Endometrial microvascular endothelial cells (primary cell): ENCODE results near the gene ANKS6. TPM values are rescaled to one million over a fixed set of nuclear protein-coding genes. Genes with fewer than 3 reads are reported as not detected.

Experiments
- in situ Hi-C: cut with HindIII; loops from 2 replicates; pipeline ENCODE4 v1.10.0; 2017; ENCODE audit warnings: low sequenced_read_pairs, low pct_unique_long_range_greater_than_20kb; ENCODE audit errors: inconsistent ontology term
- total RNA-seq: library from RNA; depleted of rRNA; stranded (reverse); fragments of >200 nt; gene quantifications from one replicate; pipeline ENCODE4 v1.2.3, GENCODE V29; 2015; ENCODE audit errors: inconsistent ontology term

Gene ANKS6
- total RNA-seq, 1 donor from 2014 or later: 18.1 TPM

DNA sequence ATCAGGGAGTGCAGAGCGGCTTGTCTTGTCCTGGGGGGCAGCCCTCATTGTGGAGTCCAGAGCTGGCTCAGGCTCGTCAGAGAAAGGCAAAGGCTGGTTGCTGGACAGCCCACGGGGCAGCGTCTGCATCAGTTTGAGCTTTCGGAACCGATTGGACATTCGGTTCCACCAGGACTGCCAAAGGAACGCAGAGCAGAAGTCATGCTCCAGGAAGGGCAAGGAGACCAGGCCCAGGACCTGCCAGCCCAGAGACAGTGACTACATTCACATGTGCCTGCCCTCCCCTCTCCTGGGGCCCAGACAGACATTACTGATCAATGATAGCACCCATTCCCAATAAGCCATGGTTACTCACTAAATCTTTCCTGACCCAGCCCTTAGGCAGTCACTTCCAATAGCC, 18.1 kb downstream of the ANKS6 start:
- in situ Hi-C loops: no loop called here

- in situ Hi-C loops: no loop called here
Observed at GRCh38 chr9:98777618-98778017, 18.7 kb downstream of the ANKS6 start.

DNA sequence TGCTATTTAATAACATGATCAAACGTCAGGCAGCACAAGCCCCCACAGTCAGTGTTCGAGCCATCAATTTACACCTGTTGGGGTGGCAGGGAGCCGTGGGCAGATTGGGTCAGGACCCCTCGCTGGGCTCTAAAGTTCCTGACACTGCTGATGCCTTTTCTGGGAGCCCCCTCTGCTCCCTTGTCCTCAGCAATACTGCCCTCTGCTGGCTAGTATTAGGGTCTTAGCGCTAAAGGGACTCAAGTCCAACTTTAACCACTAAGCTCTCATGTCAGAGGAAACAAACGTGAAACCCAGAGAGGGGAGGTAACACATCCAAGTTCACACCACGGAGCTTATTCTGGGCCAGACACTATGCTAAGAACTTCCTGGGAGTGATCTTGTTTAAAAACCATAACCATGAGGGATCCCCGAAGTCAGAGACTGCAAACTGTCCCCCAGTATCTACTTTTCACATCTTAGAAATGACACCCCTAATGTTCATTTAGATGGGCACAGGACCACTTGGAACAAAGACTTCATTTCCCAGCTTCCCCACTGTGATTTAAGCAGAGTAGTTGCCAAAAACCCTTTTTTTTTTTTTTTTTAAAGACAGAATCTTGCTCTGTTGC, 20.4 kb downstream of the ANKS6 start:
- in situ Hi-C loops: no loop called here

DNA sequence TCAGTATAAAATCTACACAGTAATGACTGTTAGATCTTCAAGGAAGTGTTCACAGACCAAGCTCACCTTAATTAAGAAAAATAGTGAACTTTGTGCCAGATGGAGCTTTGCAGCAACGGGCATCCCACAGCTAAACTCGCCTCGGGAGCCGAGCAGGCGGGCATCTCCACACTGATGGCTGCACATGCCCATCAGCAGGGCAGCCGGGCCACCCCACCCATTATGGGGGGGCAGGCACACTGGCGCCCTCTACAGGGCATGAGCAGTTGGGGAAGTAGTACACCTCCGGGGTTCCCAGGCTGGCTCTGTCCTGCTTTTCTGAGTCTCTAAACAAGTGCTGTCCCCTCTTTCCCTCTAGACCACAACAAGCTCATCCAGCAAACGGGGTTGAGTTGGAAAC, 21.6 kb downstream of the ANKS6 start:
- in situ Hi-C loops: no loop called here

GRCh38 chr9:98773721-98774120, 22.6 kb downstream of the ANKS6 start:
- in situ Hi-C loops: no loop called here

- in situ Hi-C loops: no loop called here
Observed at GRCh38 chr9:98772364-98773155, 23.8 kb downstream of the ANKS6 start.

DNA sequence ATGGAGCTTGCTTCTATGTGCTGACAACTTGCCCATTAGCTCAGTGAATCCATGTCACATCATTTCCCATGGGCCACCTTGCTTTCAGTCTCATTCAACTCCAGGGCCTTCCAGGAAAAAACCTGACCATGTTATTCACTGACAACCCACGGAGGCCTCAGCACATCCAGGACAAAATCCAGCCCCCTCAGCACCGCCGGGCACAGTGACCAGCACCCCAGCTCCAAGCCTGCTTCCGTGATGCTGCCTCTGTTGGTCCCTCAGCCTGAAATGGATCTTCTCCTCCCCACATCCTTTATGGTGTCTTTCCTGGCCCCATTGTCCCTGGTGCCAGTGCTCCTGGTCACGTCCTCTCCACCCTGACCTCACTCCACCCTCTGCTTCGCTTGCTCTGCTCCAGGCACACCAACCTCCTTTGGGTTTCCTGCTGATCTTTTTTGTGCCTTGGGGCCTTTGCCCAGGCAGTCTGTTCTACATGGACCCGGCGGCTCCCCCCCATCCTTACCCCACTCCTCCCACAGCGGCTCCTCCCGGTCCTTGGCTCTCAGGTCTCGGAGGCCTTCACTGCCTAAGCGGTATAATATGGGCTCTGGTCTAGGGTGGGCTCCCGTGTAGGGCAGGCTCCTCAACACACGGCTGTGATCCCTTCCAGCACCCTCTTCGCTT, 25.0 kb downstream of the ANKS6 start:
- in situ Hi-C loops: no loop called here

GRCh38 chr9:98770717-98771116, 25.6 kb downstream of the ANKS6 start:
- in situ Hi-C loops: no loop called here

DNA sequence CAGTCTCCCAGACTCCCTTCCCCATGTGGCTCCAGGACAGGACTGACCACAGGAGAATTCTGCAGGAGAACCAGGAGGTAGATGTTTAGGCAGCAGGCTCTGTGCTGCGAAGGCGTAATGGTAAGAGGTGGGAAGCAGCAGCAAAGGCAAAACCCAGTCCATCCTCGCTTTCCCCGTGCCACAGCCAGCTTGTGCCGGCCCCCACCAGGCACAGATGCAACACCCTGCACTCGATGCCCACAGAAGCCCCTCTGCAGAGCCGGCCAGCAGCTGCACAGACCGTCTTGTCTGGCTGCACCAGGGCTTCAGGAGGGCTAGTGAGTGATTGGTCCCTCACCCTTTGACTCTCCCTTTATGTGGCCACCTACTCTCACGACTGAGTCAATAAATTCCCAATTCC, 28.0 kb downstream of the ANKS6 start:
- in situ Hi-C loops: no loop called here

GRCh38 chr9:98767915-98768314, 28.4 kb downstream of the ANKS6 start:
- in situ Hi-C loops: no loop called here

DNA sequence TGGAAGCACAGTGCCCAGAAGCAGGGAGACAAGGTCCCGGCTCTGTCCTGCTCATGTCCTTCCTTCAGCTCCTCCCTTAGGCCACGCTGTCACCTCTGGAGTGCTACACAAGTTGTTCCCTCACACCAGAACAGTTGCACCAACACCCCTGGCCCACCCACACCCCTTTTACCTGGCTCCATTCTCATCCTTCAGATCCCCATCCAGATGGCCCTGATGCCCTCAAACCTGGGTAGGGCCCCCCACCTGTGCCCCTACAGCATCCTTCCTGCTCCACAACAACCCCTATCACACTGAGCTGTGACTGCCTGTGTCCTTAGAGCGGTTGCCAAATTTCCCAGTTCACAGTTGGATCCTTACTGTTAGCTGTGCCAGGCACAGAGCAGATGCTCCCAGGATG, 29.2 kb downstream of the ANKS6 start:
- in situ Hi-C loops: no loop called here

DNA sequence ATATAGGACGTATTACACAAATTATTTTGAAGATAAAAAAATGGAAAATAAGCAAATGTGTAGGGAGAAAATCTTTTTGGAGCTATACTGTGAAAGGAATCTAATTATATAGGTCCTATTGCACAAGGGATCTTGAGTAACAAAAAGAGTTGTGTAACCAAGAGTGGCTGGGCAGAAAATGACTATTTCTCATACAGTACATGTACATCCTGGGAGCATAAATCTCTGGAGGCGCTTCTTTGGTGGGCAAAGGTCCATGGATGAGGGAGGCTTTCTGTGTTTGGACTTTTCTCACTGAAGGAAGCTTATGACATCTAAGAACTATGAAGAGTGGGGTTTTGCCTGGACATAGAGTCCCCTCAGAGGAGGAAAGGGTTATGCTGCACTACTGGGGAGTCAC, 29.8 kb downstream of the ANKS6 start:
- in situ Hi-C loops: no loop called here

DNA sequence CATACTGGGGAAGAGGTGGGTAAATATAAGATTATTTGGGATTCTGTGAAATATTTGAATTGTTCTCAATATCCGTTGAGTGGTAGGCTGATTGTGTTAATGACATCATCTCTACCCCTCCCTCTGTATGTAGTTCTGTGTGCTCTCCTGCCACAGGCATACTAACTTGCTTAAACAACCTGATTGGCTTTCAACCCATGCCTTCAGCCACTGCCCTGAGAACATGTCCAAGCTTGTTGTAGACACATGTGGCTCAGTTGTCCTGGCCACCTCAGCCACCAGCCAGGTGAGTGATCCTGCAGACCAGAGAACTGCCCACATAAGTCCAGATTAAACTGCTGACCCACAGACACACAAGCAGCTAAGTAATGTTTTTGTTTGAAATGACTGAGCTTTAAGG, 31.1 kb downstream of the ANKS6 start:
- in situ Hi-C loops: no loop called here

DNA sequence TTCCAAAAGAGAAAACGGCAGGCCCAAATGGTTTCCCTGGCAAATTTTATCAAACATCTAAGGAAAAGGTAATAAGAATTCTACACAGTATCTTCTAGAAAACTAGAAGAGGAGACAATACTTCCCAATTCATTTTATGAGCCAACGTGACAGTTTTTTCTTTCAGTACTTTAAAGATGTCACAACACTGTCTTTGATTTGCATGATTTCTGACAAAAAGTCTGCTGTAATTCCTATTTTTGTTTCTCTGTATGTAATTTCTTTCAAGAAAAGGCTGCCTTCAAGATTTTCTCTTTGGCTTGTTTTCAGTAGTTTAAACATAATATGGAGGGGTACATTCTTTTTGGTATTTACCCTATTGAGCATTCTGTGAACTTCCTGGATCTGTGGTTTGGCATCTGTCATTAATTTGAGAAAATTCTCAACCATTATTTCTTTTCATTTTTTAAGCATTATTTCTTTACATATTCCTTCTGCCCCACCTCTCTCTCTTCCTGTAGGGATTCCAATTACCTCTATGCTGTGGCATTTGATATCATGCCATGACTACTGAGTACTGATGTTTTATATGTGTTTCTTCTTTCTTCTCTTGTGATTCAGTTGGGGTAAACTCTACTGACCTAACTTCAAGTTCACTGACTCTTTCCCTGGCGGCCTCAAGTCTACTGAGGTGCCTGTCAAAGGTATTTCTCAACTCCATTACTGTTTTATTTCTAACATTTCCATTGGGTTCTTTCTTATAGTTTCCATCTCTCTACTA, 32.2 kb downstream of the ANKS6 start:
- in situ Hi-C loops: no loop called here

DNA sequence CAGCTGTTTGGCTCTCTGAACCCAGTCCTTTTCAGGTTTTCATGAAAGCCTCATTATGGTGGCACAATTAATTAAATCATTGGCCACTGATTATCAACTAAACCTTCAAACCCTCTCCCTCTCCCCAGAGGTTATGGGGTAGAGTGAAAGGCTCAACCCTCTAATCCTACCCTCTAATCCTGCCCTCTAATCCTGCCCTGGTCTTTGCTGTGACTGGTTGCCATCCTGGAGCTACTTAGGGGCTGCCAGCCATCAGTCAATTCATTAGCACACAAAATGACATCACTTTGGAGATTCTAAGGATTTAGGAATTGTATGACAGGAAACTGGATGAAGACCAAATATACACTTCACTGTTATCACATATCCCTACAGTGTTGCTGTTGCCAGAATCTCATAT, 36.1 kb downstream of the ANKS6 start:
- in situ Hi-C loops: no loop called here

DNA sequence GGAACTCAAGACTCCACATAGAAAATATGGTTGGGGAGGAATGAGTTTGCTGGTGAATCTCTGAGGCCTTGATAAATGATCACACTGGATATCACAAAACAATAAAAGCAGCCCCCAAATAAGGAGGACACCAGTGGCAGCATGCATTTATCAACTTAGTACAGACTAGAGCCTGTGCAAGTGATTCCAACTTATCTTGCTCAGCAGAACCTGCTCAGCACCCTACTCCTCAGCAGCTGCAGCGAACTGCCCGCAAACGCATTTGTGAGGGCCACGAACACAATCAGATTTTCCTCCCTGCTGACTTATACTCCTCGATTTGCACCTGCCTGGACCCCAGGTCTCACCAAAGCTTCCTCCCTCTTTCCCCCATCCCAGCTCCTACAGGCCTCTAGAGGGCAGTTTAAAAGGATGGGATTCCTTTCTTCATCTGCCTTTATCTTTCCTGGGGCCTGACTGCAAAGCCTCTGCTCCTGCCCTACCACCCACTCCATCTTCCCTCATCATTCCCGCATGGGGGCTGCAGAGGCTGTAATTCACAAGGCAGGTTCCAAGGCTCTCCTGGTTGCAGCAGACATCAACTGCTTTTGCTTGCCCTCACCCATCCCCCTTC, 41.2 kb downstream of the ANKS6 start:
- in situ Hi-C loops: no loop called here

DNA sequence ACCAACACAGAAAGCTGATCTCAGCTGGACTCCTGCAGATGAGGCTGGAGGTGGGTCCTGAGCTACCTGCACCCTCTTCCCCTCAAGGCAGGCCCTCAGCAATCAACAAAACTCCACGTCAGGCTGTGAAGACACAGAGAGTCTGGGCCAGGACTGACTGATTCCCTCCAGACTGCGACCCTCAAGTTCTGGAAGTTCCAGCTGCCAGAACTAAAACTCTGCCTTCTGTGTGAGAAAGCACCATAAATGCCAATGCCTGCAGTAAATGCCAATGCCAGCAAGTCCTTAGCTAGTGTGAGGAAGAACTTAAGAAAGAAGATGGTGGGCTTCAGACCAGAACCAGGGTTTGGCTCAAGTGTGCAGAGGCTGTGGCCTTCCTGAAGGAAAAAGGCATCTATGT, 45.1 kb downstream of the ANKS6 start:
- in situ Hi-C loops: no loop called here

- in situ Hi-C loops: no loop called here
Observed at GRCh38 chr9:98750364-98751060, 45.8 kb downstream of the ANKS6 start.

DNA sequence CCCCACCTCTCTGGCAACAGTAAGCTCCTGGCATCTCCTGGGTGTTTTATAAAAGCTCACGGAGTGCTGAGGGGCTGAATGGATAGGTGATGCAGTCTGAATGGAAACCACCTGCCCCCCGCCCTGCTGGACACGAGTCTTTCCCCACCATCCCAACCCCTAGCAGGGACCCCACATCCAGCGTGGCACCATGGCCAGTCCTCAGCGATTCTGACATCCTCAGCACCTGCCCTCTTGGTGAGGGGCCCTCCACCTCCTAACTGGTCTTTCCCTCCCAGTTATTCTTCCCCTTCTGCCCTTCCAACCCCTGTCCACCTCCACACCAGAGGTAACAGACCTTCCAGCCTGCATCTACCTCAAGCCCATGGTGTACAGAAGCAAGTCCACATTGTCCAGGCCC, 48.9 kb downstream of the ANKS6 start:
- in situ Hi-C loops: no loop called here
